ENCODE measurements around the gene CES2. TPM values are rescaled to one million over a fixed set of nuclear protein-coding genes. Genes with fewer than 3 reads are reported as not detected.

The CES2 gene
- total and polyA plus RNA-seq, 10 of the 15 experiments (the other 5 are each of a cell fraction or from before 2014, with no cell fraction given) = 1.6 to 33.7 (median 21.0) TPM

GRCh38 chr16:66939366-66939765, 4.0 kb downstream of the CES2 start:
- POLR2A ChIA-PET = no interaction called here
- no peaks in the 10 kb centered on the region for H4K20me1 ChIP-seq (ENCODE audit: control insufficient read depth, insufficient read depth)
- SMC1A ChIA-PET (ENCODE audit: uncharacterized antibody, unreplicated experiment) = no interaction called here
- no peak for DNase-seq (ENCODE audit: low read depth, low spot score)
- RAD21 ChIA-PET (ENCODE audit: unreplicated experiment) = no interaction called here
- TF ChIP-seq CBX5 (IDR thresholded peaks at IDR 0.05; ENCODE audit: low read depth) = no peak
- BruUV-seq (replicated peaks) = no TSS peak
- intact Hi-C loops (cut with micrococcal nuclease; ENCODE audit: unreplicated experiment) (no loop called here), in situ Hi-C loops (cut with MboI) (loop anchor here (10.0 kb wide), 1 partner anchor 55 kb away; no protein-coding TSS in a partner anchor)
- no peak overlapping the region for H2AFZ ChIP-seq (ENCODE audit: control insufficient read depth, low read depth, low read length)
- no peaks in the 10 kb centered on the region for H3K9me3 ChIP-seq (replicated peaks; ENCODE audit: control insufficient read depth, insufficient read depth, low read length)
- H3K9ac ChIP-seq (ENCODE audit: control insufficient read depth, insufficient read depth, low read length) = no peak overlapping the region
- CTCF ChIA-PET = no interaction called here
- peaks cover 7% of the 10 kb centered on the region for H3K4me1 ChIP-seq (ENCODE audit: control insufficient read depth, insufficient read depth, low read length)
- H3K27ac ChIP-seq (ENCODE audit: control insufficient read depth, insufficient read depth) = no peak overlapping the region
- ATAC-seq = no peak
- no peaks in the 10 kb centered on the region for H3K27me3 ChIP-seq (replicated peaks in 1 of 2; ENCODE audit: control insufficient read depth in 2 of 2, insufficient read depth in 2 of 2, low read length in 1 of 2)
- FAIRE-seq = no peak
- H3K36me3 ChIP-seq (ENCODE audit: control insufficient read depth in 2 of 2, insufficient read depth in 2 of 2, low read length in 1 of 2) = peaks cover 2 to 3% of the 10 kb centered on the region in 2 experiments
- peaks cover 16% of the 10 kb centered on the region for H3K79me2 ChIP-seq (ENCODE audit: control insufficient read depth, insufficient read depth, low read length)
- no peak overlapping the region for H3K4me2 ChIP-seq (ENCODE audit: control insufficient read depth, insufficient read depth)
- no peak overlapping the region for H3K4me3 ChIP-seq

DNA sequence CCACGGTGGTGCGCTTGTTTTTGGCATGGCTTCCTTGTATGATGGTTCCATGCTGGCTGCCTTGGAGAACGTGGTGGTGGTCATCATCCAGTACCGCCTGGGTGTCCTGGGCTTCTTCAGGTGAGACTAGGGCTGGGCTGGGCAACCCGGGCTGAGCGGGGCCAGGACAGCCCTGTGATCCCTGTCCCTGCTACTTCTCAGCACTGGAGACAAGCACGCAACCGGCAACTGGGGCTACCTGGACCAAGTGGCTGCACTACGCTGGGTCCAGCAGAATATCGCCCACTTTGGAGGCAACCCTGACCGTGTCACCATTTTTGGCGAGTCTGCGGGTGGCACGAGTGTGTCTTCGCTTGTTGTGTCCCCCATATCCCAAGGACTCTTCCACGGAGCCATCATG, 4.9 kb downstream of the CES2 start:
- ChIA-PET POLR2A (no interaction called here), CTCF (no interaction called here), RAD21 (ENCODE audit: unreplicated experiment) (no interaction called here), SMC1A (ENCODE audit: uncharacterized antibody, unreplicated experiment) (no interaction called here)
- BruUV-seq (replicated peaks) = no TSS peak
- no peaks in the 10 kb centered on the region for H3K9me3 ChIP-seq (replicated peaks; ENCODE audit: control insufficient read depth, insufficient read depth, low read length)
- 97% methylated on average over 16 of the region's 16 CpGs for WGBS (ENCODE audit: insufficient coverage, insufficient replicate concordance, low lambda C conversion rate, missing lambda C conversion rate)
- no peaks in the 10 kb centered on the region for H4K20me1 ChIP-seq (ENCODE audit: control insufficient read depth, insufficient read depth)
- peaks cover 2 to 3% of the 10 kb centered on the region in 2 experiments for H3K36me3 ChIP-seq (ENCODE audit: control insufficient read depth in 2 of 2, insufficient read depth in 2 of 2, low read length in 1 of 2)
- peaks cover 7% of the 10 kb centered on the region for H3K4me1 ChIP-seq (ENCODE audit: control insufficient read depth, insufficient read depth, low read length)
- no peak overlapping the region for H3K4me3 ChIP-seq
- H3K9ac ChIP-seq (ENCODE audit: control insufficient read depth, insufficient read depth, low read length) = no peak overlapping the region
- ATAC-seq (no peak), FAIRE-seq (no peak), DNase-seq (ENCODE audit: low read depth, low spot score) (no peak)
- no peak overlapping the region for H3K4me2 ChIP-seq (ENCODE audit: control insufficient read depth, insufficient read depth)
- H3K79me2 ChIP-seq (ENCODE audit: control insufficient read depth, insufficient read depth, low read length) = peaks cover 8% of the 10 kb centered on the region
- H3K27ac ChIP-seq (ENCODE audit: control insufficient read depth, insufficient read depth) = no peak overlapping the region
- H2AFZ ChIP-seq (ENCODE audit: control insufficient read depth, low read depth, low read length) = no peak overlapping the region
- intact Hi-C loops (cut with micrococcal nuclease; ENCODE audit: unreplicated experiment) = no loop called here
- no peaks in the 10 kb centered on the region for H3K27me3 ChIP-seq (replicated peaks in 1 of 2; ENCODE audit: control insufficient read depth in 2 of 2, insufficient read depth in 2 of 2, low read length in 1 of 2)
- in situ Hi-C loops (cut with MboI) = no loop called here
- TF ChIP-seq TCF3 (IDR thresholded peaks at IDR 0.05; ENCODE audit: borderline replicate concordance, insufficient read depth, low read depth, low read length) (no peak), NR2C1 (IDR thresholded peaks at IDR 0.05) (no peak), BACH1 (IDR thresholded peaks at IDR 0.05; ENCODE audit: borderline replicate concordance) (no peak), PAX8 (IDR thresholded peaks at IDR 0.05) (no peak), ASH2L (IDR thresholded peaks at IDR 0.05; ENCODE audit: borderline replicate concordance, low read depth) (no peak), TAF1 (IDR thresholded peaks at IDR 0.05; ENCODE audit: borderline replicate concordance, low read depth, low read length) (no peak), ZSCAN29 (IDR thresholded peaks at IDR 0.05) (no peak), ESRRA (IDR thresholded peaks at IDR 0.05; ENCODE audit: low read length) (no peak), CREM (IDR thresholded peaks at IDR 0.05; ENCODE audit: low read depth) (no peak), RELA (IDR thresholded peaks at IDR 0.05; ENCODE audit: borderline replicate concordance, partially characterized antibody) (no peak), ZBTB11 (CRISPR knock-in tag; IDR thresholded peaks at IDR 0.05) (no peak)
- TF ChIP-seq, protein P1, sequence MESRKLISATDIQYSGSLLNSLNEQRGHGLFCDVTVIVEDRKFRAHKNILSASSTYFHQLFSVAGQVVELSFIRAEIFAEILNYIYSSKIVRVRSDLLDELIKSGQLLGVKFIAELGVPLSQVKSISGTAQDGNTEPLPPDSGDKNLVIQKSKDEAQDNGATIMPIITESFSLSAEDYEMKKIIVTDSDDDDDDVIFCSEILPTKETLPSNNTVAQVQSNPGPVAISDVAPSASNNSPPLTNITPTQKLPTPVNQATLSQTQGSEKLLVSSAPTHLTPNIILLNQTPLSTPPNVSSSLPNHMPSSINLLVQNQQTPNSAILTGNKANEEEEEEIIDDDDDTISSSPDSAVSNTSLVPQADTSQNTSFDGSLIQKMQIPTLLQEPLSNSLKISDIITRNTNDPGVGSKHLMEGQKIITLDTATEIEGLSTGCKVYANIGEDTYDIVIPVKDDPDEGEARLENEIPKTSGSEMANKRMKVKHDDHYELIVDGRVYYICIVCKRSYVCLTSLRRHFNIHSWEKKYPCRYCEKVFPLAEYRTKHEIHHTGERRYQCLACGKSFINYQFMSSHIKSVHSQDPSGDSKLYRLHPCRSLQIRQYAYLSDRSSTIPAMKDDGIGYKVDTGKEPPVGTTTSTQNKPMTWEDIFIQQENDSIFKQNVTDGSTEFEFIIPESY (IDR thresholded peaks at IDR 0.05) = no peak
